Choroid plexus epithelial cell (primary cell): ENCODE data around the gene PRM2.
A peak's percentile ranks its signal among the peaks of the same experiment; 100 is the strongest.

ENCODE experiments used
- DNase-seq: peaks from one replicate; pipeline ENCODE4 v3.0.0-alpha.2; 2010; ENCODE audit warnings: low read depth
- H3K4me3 ChIP-seq: 2 replicates; pipeline ENCODE4 v1.5.1; 2011; ENCODE audit warnings: low read depth, mild to moderate bottlenecking, control low read depth, low read length, moderate library complexity
- CTCF ChIP-seq: conservative IDR thresholded peaks from 2 replicates; pipeline ENCODE4 v1.5.1; 2011; ENCODE audit warnings: low read depth, mild to moderate bottlenecking, control low read depth, inconsistent platforms, low read length, moderate library complexity

The PRM2 gene

GRCh38 chr16:11250091-11250785 is 26.0 kb downstream of the PRM2 start:
- peak; percentile 27 for DNase-seq
- H3K4me3 ChIP-seq, result no peak overlapping the region
- TF ChIP-seq CTCF, result no peak

GRCh38 chr16:11249233-11250061 is 26.8 kb downstream of the PRM2 start:
- no peak overlapping the region for H3K4me3 ChIP-seq
- DNase-seq, result no peak
- no peak for TF ChIP-seq CTCF

GRCh38 chr16:11248133-11248532 is 28.1 kb downstream of the PRM2 start:
- H3K4me3 ChIP-seq, result no peak overlapping the region
- no peak for DNase-seq
- TF ChIP-seq CTCF, result no peak

GRCh38 chr16:11245988-11246387 is 30.3 kb downstream of the PRM2 start:
- DNase-seq, result no peak
- TF ChIP-seq CTCF, result no peak
- H3K4me3 ChIP-seq, result no peak overlapping the region

- no peak overlapping the region for H3K4me3 ChIP-seq
- no peak for TF ChIP-seq CTCF
- no peak for DNase-seq
Observed at GRCh38 chr16:11245222-11245737, 31.0 kb downstream of the PRM2 start.

GRCh38 chr16:11242658-11243057 is 33.6 kb downstream of the PRM2 start:
- no peak for DNase-seq
- TF ChIP-seq CTCF, result no peak
- H3K4me3 ChIP-seq, result no peak overlapping the region
